ENCODE measurements around the gene CDIP1. TPM values are rescaled to one million over a fixed set of nuclear protein-coding genes. Genes with fewer than 3 reads are reported as not detected.

Gene CDIP1
- total and polyA plus RNA-seq, 2 of the 8 experiments (the other 6 are each of a cell fraction or from before 2014, with no cell fraction given), result 56.6 to 76.3 TPM

GRCh38 chr16:4536391-4537106 lies 2.0 kb downstream of the CDIP1 start:
- Histone ChIP-seq H4K8ac (ENCODE audit: extremely low read depth, insufficient read depth, low read length) (no peak overlapping the region), H3K9ac (replicated peaks in 1 of 4; ENCODE audit: extremely low read depth in 1 of 4, low read depth in 3 of 4, low read length in 3 of 4) (no peak overlapping the region; a peak in 1 of 7 replicates), H3K18ac (ENCODE audit: extremely low read depth, low read length) (no peak overlapping the region), H2AFZ (ENCODE audit: low read length) (no peak overlapping the region), H3K4me3 (ENCODE audit: extremely low read depth in 1 of 4, insufficient read depth in 2 of 4, low read depth in 3 of 4, low read length in 4 of 4) (peak overlapping the region in 2 of 4 experiments; percentile 69 to 87; a peak in 5 of 8 replicates), H3K27ac (ENCODE audit: low read depth, low read length) (no peak overlapping the region), H3K4ac (replicated peaks; ENCODE audit: insufficient read length, low read depth, low read length) (no peak overlapping the region), H3K23ac (ENCODE audit: insufficient read length) (no peak overlapping the region), H3K79me1 (ENCODE audit: low read depth, low read length) (peaks cover 28% of the 10 kb centered on the region), H3K36me3 (ENCODE audit: control insufficient read depth in 2 of 4, insufficient read depth in 4 of 4, low read length in 3 of 4) (peaks cover 2 to 11% (median 6%) of the 10 kb centered on the region in 4 experiments; a peak in 6 of 8 replicates), H2BK120ac (replicated peaks; ENCODE audit: low read depth, low read length) (no peak overlapping the region), H3K9me3 (ENCODE audit: insufficient read depth in 2 of 2, low read depth in 1 of 2, low read length in 1 of 2) (peaks cover 6 to 11% of the 10 kb centered on the region in 2 experiments), H4K5ac (ENCODE audit: insufficient read length, low read depth, low read length) (no peak overlapping the region), H2AK5ac (ENCODE audit: low read depth, low read length) (no peak overlapping the region; the same call in 1 of the 2 replicates), H2BK15ac (ENCODE audit: low read length) (no peak overlapping the region), H4K20me1 (replicated peaks in 1 of 2; ENCODE audit: control insufficient read depth in 1 of 2, insufficient read depth in 2 of 2, low read length in 2 of 2) (peaks cover 3 to 13% of the 10 kb centered on the region in 2 experiments), H3K4me1 (replicated peaks in 1 of 4; ENCODE audit: control insufficient read depth in 3 of 4, insufficient read depth in 4 of 4, low read length in 3 of 4) (peaks cover 0 to 8% (median 5%) of the 10 kb centered on the region in 4 experiments; a peak in 5 of 7 replicates), H3K79me2 (ENCODE audit: control insufficient read depth in 1 of 2, insufficient read depth in 2 of 2, low read length in 2 of 2) (peaks cover 3 to 55% of the 10 kb centered on the region in 2 experiments; a peak in 2 of 4 replicates), H3K4me2 (ENCODE audit: insufficient read depth in 1 of 2, low read depth in 2 of 2, low read length in 2 of 2) (peak overlapping the region; percentile 64 to 73; a peak in 2 of 4 replicates), H4K91ac (replicated peaks; ENCODE audit: insufficient read length, low read length) (no peak overlapping the region), H2BK5ac (ENCODE audit: low read depth, low read length) (no peak overlapping the region), H2BK20ac (ENCODE audit: low read length) (no peak overlapping the region), H3K27me3 (replicated peaks in 1 of 4; ENCODE audit: control insufficient read depth in 3 of 4, extremely low read depth in 1 of 4, insufficient read depth in 3 of 4, low read length in 3 of 4) (peaks cover 1 to 14% (median 11%) of the 10 kb centered on the region in 4 experiments), H3K14ac (ENCODE audit: insufficient read length) (no peak overlapping the region), H3K23me2 (ENCODE audit: low read depth, low read length) (peaks cover 3% of the 10 kb centered on the region; the same call in 1 of the 2 replicates), H3K56ac (replicated peaks; ENCODE audit: insufficient read length, low read depth, low read length) (no peak overlapping the region), H2BK12ac (ENCODE audit: low read depth, low read length) (no peak overlapping the region)
- FAIRE-seq, result no peak
- no peak for TF ChIP-seq PHF8 (conservative IDR thresholded peaks at IDR 0.05; ENCODE audit: low read depth, low read length)
- no peak for DNase-seq (ENCODE audit: low read depth in 1 of 2, low spot score in 2 of 2)
- ChIA-PET POLR2A (ENCODE audit: partially characterized antibody) (interaction anchor here (0.8 to 2.5 kb wide), 3 partner anchors 12 to 46 kb away, joined by 3 to 11 read pairs (median 4); no protein-coding TSS in a partner anchor), CTCF (ENCODE audit: partially characterized antibody) (interaction anchor here (0.6 to 40.7 kb wide), 6 partner anchors 9 to 49 kb away, joined by 4 to 968 read pairs (median 6); no protein-coding TSS in a partner anchor)
- WGBS, 2 experiments (ENCODE audit: extremely low coverage in 1 of 2, insufficient coverage in 1 of 2, insufficient read length in 1 of 2, insufficient replicate concordance in 2 of 2, low coverage in 1 of 2, low lambda C conversion rate in 2 of 2, missing lambda C conversion rate in 1 of 2), result 91% methylated on average over 15 of the region's 15 CpGs; no CpG with 5 or more reads in 1 of the 2 experiments

Measured in H1 (cell line).